GM18951 (cell line): ENCODE measurements around the gene UBA5.

Source experiments
- POLR2A ChIP-seq: IDR thresholded peaks from 4 replicates; pipeline ENCODE4 v1.6.1; 2011; ENCODE audit warnings: mild to moderate bottlenecking; ENCODE audit not compliant: insufficient read length, insufficient read depth; ENCODE audit errors: extremely low read depth
- in situ Hi-C: fragments of 300-500 bp; cut with MboI; formaldehyde crosslinking; loops from one replicate; pipeline ENCODE4 v1.12.0; 2022; ENCODE audit warnings: low sequenced_read_pairs, mixed read lengths, inconsistent platforms; ENCODE audit not compliant: unreplicated experiment

UBA5 gene

DNA sequence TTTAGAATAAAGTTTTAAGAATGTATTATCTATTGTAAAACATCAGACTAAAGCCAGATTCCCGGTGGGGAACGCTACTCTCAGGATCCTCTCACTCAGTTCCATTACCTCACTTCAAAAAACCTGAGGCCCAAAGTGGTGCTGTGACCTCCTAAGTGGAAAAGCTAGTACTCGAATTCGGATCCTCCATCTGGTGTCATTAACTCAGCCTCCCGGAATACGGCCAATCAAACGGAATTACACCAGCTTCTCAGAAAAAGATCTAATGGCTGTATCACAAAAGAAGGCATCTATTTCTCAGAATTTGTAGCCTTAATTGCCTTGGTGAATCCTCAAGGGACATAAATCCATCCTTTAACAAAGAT lies 1.1 kb upstream of the UBA5 start:
- TF ChIP-seq POLR2A = no peak

DNA sequence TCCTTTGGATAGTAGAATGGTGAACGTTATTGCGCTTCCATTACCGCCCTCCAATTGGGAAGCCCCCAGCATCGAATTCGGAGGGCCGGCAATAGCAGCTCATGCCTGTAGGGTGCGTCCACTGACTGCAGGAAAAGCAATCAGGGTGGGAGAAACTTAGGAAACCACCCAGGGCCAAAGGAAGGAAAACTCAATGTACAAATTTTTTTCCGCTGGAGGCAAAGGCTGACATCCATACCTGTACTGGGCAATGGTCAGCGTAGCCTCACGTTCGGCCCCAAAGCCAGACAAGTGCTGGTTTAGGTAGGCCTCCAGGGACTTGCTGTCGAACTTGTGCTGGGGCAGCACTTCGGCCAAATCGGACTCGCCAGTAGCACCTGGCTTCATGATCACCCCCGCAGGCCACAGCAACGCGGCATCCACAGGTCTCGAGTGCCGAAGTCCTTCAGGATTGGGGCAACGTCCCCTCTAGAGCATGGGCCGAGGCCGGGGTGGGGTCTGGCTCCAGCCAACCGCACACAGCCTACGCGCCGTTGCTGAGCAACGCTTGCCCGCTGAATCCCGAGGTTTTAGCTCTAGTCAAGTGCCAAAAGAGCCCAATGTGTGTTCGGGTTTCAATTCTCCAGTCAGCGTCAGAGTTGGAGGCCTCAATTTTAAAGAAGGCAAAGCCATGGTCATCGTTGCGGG lies 621 bp upstream of the UBA5 start, which contains the start of gene ACAD11:
ACAD11 (minus strand) TSS at position 445 of the 687 bp plus-strand sequence; CDS start at position 387, 58 bp downstream.
- no peak for TF ChIP-seq POLR2A
- in situ Hi-C loops = no loop called here

More for the DNA sequence above, 1.1 kb upstream of the UBA5 start:
- in situ Hi-C loops = no loop called here

DNA sequence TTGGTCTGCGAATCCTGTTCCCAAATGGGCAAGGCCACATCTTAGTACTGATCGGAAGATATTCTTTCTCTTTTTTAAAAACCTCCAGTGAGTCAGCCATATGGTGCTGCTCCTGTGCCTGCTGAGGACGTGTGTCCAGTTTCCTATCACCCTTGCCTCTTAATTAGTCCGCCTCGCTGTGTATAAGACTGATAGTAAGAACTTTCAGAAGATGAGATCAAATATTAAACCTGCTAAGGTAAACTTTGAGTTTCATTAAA lies 612 bp downstream of the UBA5 start:
- TF ChIP-seq POLR2A = no peak
- in situ Hi-C loops = no loop called here

DNA sequence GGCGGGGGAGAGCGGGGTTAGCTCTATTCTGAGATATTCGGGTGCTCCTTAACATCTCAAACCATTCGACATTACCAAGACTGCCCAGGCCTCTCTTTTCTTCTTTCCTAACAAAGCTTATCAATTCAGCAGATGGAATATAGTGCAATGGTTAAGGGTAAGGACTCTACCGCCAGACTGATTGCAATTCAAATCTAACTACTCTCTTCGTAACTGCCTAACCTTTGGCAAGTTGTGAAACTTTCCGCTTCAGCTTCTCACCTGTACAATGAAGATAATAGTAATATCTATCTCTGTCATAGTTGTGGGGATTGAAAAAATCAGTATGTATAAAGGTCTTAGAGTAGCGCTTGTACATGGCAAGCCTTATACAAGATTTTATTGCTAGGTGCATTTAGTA lies 972 bp downstream of the UBA5 start:
- in situ Hi-C loops = no loop called here
- TF ChIP-seq POLR2A = no peak

DNA sequence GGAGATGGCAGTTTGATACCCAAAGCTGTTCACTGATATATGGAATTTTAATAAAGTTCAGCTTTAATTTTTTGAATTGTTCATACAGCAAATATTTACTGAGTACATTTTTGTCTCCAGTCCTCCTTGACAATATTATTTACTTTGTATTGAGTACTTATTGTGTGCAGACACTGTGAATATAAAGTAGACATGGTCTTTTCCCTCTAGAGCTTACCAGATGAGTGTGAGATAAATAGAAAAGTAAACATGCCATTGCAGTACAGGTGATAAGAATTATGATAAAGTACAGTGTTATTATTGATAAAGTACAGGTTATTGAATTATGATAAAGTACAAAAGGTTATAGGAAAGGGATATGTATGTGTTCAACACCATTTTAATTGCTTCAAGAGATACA lies 2.1 kb downstream of the UBA5 start:
- TF ChIP-seq POLR2A = no peak
- in situ Hi-C loops = no loop called here

DNA sequence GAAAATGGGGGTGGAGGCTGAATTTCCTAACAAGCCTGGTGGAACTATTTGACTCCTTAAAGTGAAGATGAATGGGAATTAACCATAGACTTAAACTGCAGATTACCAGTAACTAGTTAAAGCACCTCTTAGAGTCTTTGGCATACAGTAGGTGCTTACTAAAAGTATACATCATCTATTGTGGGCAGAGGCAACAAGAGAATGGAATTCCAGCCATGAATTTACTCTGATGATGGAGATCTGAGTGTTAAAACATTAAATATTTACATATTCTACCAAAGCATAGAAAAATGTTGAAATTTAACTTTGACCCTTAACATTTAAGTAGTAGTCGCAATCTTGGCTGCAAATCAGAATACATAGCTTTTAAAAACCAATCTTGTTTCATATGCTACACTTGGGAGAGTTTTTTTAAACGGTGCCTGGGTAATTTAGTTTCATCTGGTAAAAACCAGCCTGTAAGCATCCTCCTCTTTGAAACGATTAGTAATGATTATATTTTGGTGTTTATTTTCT lies 5.2 kb downstream of the UBA5 start:
- TF ChIP-seq POLR2A = no peak
- in situ Hi-C loops = no loop called here

DNA sequence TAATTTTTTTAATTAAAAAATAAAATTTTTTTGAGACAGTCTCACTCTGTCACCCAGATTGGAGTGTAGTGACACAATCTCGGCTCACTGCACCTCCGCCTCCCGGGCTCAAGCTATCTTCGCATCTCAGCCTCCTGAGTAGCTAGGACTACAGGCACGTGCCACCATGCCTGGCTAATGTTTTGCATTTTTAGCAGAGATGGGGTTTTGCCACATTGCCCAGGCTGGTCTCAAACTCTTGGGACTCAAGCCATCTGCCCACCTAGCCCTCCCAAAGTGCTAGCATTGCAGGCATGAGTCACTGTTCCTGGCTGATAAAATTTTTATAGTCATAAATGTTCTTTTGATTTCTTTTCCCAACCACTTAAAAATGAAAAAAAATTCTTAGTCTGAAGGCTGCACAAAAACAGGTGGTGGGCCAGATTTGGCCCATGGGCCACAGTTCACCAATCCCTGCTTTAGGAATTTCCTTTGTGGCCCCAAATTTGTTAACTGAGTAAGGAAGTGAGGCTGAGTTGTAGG lies 9.2 kb downstream of the UBA5 start:
- in situ Hi-C loops = no loop called here

DNA sequence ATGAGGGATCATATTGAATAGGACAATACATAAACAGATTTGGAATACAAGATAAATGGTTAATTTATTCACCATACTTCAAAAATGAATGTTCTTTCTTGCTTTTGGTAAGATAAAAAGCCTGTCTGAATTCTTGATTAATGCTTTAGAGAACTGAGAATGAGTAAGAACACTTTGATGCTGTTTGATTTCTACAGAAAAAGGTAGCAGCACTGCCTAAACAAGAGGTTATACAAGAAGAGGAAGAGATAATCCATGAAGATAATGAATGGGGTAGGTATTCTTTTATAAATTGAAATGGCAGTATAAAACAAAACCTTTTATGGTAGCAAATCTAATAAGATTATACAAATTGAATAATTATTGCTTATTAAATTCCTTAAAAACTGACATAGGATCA lies 15.3 kb downstream of the UBA5 start:
- TF ChIP-seq POLR2A = no peak
- in situ Hi-C loops = no loop called here

More for the DNA sequence above, 9.2 kb downstream of the UBA5 start:
- no peak for TF ChIP-seq POLR2A

DNA sequence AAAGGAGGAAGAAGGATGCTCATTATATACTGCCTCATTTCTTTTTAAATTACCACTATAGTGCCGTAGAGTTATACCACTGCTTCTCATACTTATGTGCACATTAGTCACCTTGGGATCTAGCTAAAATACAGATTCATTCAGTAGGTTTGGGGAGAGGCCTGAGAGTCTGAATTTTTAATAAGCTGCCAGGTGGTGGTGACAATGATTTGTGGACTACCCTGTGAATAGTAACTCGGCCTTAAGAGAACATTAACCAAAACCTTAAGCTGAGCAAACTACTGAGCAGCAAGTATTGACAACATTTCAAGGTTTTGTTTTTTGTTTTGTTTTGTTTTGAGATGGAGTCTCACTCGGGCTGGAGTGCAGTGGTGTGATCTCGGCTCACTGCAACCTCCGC lies 19.8 kb downstream of the UBA5 start:
- no peak for TF ChIP-seq POLR2A
- in situ Hi-C loops = no loop called here

DNA sequence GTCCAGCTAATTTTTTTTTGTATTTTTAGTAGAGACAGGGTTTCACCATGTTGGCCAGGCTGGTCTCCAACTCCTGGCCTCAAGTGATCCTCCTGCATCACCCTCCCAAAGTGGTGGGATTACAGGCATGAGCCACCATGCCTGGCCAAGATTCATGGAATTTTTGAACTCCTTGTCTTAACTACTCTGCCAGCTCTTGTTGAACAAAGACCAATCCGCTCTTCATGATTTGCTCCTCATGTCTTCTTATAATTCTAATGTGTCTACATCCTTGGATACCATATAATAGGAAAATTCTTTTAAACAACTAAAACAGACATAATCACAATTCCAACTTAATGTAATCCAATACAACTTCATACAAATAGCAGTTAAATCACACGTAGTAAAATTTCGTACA lies 21.3 kb downstream of the UBA5 start:
- in situ Hi-C loops = no loop called here
- no peak for TF ChIP-seq POLR2A

DNA sequence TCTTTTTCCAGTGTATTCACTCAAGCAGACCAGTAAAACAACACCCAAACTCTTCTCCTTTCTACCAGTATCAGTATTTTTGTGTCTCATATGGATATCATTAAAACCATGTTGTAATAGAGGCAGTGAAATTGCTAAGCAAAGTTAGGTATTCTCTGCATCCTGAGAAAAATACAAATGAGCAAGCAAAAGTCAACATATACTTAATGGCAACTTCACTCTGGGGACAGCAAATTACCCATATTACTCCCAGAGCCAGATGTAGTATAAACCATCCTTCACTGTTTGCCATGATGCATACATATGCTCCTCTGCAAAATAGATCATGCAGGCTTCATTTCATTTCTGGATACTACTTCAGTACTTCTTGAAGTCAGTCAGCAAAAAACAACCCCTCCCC lies 22.1 kb downstream of the UBA5 start:
- in situ Hi-C loops = no loop called here
- no peak for TF ChIP-seq POLR2A

DNA sequence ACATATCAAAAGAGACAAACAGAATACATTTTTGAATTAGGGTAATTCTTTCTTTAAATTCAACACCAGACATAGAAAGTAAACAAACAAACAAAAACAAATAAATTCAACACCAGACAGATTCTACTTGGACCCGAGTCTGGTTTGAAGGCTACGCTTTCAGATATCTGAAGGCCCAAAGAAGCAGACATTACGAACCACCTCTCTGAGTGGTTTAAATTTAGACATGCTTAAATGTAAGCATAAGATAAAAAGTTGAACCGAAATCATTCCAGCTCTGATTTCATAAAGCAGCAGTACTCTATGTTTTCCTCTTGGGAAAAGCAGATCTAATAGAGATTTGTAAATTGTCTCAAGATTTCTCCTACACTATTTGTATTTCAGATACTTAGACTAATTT lies 29.9 kb downstream of the UBA5 start:
- in situ Hi-C loops = no loop called here
- no peak for TF ChIP-seq POLR2A

DNA sequence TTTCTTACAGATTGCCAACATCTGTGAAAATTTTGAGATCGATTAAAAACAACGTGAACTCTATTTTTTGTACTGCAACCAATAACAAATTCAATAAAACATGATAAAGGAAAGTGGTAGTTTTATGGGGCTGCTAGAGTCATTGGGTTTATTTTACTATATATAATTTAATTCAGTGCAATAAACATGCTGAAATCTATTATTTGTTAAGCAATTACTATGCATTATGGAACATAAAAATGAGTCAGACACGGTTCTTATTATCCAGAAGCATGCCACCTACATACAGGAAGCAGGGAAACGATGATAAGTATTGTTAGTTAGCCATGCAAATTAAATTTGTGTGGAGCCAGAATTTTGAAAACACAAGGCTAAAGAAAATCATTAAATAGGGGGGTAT lies 34.9 kb downstream of the UBA5 start:
- in situ Hi-C loops = no loop called here
- TF ChIP-seq POLR2A = no peak

DNA sequence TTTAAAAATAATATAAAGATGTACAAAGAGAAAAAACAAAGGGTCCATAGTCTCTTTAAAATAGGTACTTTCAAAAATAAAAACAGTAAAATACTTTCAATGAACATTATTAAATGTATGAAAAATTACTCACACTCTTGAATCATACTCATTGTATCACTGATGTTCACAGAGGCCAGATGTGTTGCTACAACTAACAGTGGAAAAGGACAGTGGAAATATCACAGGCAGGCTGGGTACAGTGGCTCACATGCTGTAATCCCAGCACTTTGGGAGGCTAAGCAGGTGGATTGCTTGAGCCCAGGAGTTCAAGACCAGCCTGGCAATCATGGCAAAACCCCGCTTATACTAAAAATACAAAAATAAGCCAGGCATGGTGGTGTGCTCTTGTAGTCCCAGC lies 35.3 kb downstream of the UBA5 start:
- in situ Hi-C loops = no loop called here
- no peak for TF ChIP-seq POLR2A
